ENCODE measurements around the gene ACOXL. TPM values are rescaled to one million over a fixed set of nuclear protein-coding genes. Genes with fewer than 3 reads are reported as not detected.

Gene ACOXL
- total and polyA plus RNA-seq, 2 of the 8 experiments (the other 6 are each of a cell fraction or from before 2014, with no cell fraction given): 11.4 to 20.6 TPM

DNA sequence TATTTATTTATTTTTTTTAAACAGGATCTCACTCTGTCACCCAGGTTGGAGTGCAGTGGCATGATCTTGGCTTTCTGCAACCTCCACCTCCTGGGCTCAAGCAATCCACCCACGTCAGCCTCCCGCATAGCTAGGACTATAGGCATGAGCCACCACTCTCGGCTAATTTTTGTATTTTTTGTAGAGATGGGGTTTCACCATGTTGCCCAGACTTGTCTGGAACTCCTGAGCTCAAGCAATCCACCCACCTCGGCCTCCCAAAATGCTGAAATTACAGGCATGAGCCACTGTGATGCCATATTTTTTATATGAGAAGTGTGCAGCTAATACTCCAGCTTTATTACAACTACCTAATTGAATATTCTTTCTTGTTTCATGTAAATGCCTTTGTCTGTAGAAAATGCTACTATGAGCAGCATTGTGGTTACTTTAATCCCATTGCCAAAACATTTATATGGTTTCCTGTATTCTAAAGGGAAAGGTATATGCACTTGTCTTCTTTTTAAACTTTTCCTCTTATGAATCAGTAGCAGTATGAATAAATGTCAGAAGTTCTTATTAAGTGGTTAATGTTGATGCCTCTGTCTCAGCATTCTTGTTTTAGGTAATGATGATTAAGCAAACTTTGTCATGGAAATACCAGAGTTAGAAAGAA is 378.9 kb downstream of the ACOXL start (continued):
- TF ChIP-seq, protein P1, sequence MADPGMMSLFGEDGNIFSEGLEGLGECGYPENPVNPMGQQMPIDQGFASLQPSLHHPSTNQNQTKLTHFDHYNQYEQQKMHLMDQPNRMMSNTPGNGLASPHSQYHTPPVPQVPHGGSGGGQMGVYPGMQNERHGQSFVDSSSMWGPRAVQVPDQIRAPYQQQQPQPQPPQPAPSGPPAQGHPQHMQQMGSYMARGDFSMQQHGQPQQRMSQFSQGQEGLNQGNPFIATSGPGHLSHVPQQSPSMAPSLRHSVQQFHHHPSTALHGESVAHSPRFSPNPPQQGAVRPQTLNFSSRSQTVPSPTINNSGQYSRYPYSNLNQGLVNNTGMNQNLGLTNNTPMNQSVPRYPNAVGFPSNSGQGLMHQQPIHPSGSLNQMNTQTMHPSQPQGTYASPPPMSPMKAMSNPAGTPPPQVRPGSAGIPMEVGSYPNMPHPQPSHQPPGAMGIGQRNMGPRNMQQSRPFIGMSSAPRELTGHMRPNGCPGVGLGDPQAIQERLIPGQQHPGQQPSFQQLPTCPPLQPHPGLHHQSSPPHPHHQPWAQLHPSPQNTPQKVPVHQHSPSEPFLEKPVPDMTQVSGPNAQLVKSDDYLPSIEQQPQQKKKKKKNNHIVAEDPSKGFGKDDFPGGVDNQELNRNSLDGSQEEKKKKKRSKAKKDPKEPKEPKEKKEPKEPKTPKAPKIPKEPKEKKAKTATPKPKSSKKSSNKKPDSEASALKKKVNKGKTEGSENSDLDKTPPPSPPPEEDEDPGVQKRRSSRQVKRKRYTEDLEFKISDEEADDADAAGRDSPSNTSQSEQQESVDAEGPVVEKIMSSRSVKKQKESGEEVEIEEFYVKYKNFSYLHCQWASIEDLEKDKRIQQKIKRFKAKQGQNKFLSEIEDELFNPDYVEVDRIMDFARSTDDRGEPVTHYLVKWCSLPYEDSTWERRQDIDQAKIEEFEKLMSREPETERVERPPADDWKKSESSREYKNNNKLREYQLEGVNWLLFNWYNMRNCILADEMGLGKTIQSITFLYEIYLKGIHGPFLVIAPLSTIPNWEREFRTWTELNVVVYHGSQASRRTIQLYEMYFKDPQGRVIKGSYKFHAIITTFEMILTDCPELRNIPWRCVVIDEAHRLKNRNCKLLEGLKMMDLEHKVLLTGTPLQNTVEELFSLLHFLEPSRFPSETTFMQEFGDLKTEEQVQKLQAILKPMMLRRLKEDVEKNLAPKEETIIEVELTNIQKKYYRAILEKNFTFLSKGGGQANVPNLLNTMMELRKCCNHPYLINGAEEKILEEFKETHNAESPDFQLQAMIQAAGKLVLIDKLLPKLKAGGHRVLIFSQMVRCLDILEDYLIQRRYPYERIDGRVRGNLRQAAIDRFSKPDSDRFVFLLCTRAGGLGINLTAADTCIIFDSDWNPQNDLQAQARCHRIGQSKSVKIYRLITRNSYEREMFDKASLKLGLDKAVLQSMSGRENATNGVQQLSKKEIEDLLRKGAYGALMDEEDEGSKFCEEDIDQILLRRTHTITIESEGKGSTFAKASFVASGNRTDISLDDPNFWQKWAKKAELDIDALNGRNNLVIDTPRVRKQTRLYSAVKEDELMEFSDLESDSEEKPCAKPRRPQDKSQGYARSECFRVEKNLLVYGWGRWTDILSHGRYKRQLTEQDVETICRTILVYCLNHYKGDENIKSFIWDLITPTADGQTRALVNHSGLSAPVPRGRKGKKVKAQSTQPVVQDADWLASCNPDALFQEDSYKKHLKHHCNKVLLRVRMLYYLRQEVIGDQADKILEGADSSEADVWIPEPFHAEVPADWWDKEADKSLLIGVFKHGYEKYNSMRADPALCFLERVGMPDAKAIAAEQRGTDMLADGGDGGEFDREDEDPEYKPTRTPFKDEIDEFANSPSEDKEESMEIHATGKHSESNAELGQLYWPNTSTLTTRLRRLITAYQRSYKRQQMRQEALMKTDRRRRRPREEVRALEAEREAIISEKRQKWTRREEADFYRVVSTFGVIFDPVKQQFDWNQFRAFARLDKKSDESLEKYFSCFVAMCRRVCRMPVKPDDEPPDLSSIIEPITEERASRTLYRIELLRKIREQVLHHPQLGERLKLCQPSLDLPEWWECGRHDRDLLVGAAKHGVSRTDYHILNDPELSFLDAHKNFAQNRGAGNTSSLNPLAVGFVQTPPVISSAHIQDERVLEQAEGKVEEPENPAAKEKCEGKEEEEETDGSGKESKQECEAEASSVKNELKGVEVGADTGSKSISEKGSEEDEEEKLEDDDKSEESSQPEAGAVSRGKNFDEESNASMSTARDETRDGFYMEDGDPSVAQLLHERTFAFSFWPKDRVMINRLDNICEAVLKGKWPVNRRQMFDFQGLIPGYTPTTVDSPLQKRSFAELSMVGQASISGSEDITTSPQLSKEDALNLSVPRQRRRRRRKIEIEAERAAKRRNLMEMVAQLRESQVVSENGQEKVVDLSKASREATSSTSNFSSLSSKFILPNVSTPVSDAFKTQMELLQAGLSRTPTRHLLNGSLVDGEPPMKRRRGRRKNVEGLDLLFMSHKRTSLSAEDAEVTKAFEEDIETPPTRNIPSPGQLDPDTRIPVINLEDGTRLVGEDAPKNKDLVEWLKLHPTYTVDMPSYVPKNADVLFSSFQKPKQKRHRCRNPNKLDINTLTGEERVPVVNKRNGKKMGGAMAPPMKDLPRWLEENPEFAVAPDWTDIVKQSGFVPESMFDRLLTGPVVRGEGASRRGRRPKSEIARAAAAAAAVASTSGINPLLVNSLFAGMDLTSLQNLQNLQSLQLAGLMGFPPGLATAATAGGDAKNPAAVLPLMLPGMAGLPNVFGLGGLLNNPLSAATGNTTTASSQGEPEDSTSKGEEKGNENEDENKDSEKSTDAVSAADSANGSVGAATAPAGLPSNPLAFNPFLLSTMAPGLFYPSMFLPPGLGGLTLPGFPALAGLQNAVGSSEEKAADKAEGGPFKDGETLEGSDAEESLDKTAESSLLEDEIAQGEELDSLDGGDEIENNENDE (IDR thresholded peaks at IDR 0.05; ENCODE audit: insufficient replicate concordance, low read length): no peak
- no peak for TF ChIP-seq CREB1 (IDR thresholded peaks at IDR 0.05)
- TF ChIP-seq BACH1 (IDR thresholded peaks at IDR 0.05; ENCODE audit: low read length): no peak
- no peak for TF ChIP-seq CEBPB (IDR thresholded peaks at IDR 0.05; ENCODE audit: low read depth, low read length)
- TF ChIP-seq CHD2 (IDR thresholded peaks at IDR 0.05; ENCODE audit: low read length): no peak
- no peak for TF ChIP-seq POLR2AphosphoS5 (IDR thresholded peaks at IDR 0.05; ENCODE audit: low read depth, low read length)
- no peak for TF ChIP-seq SIRT6 (IDR thresholded peaks at IDR 0.05; ENCODE audit: low read length)
- TF ChIP-seq SIN3A (conservative IDR thresholded peaks at IDR 0.05 in 1 of 2, IDR thresholded peaks at IDR 0.05 in 1 of 2; ENCODE audit: low read depth in 1 of 2, low read length in 2 of 2): no peak
